ENCODE measurements around the gene CLN3. TPM values are rescaled to one million over a fixed set of nuclear protein-coding genes. Genes with fewer than 3 reads are reported as not detected.

Gene CLN3
- 32.5 TPM for total RNA-seq (2013)
- polyA plus RNA-seq: 100 to 1,000 TPM in 1 of 3 donors, 10 to 100 TPM in 2; 37.0 to 113 (median 50.2) TPM
- polyA minus RNA-seq: 37.6 and 38.0 TPM in 2 replicates
- total RNA-seq: 1.5 to 28.6 (median 16.0) reads per million in 11 experiments

GRCh38 chr16:28491970-28492474, at the start of gene CLN3:
CLN3 (minus strand) TSS chr16:28492074; CDS start chr16:28491759, 315 bp downstream.
- Histone ChIP-seq H3K27ac (ENCODE audit: low read depth in 1 of 2, low read length in 2 of 2) (peak within 1 kb of the TSS; percentile 99), H3K9me3 (replicated peaks in 1 of 2; ENCODE audit: control insufficient read depth in 1 of 2, insufficient read depth in 1 of 2, low read length in 2 of 2) (no peaks in the 10 kb centered on the region), H3K4me1 (ENCODE audit: control insufficient read depth in 1 of 2, insufficient read depth in 2 of 2, low read length in 2 of 2) (peaks cover 53 to 62% of the 10 kb centered on the region in 2 donors), H4K20me1 (ENCODE audit: insufficient read depth, low read length) (peaks cover 35% of the 10 kb centered on the region), H3K36me3 (replicated peaks in 1 of 2; ENCODE audit: control insufficient read depth in 1 of 2, insufficient read depth in 2 of 2, low read length in 2 of 2) (peaks cover 28 to 35% of the 10 kb centered on the region in 2 donors), H2AFZ (ENCODE audit: insufficient read depth, low read depth, low read length, poor library complexity, severe bottlenecking) (peak within 1 kb of the TSS; percentile 88), H3K9ac (ENCODE audit: insufficient read depth, low read length, poor library complexity, severe bottlenecking) (peak within 1 kb of the TSS; percentile 92), H3K4me3 (replicated peaks in 1 of 3; ENCODE audit: low read depth in 2 of 3, low read length in 3 of 3) (peak within 1 kb of the TSS; percentile 73 to 100 (median 99)), H3K27me3 (ENCODE audit: control insufficient read depth in 2 of 2, insufficient read depth in 2 of 2, low read length in 2 of 2) (no peaks in the 10 kb centered on the region), H3K4me2 (replicated peaks; ENCODE audit: extremely low read depth, low read length, poor library complexity, severe bottlenecking) (peak within 1 kb of the TSS; percentile 100), H3K79me2 (ENCODE audit: insufficient read depth, low read length) (peaks cover 81% of the 10 kb centered on the region)
- WGBS (ENCODE audit: insufficient coverage): 0% methylated on average over 18 of the region's 21 CpGs
- TF ChIP-seq CTCF (IDR thresholded peaks at IDR 0.05): no peak
- peak within 1 kb of the TSS; percentile 99 to 100 (median 100) for H3K27ac Mint-ChIP-seq
- H3K4me1 Mint-ChIP-seq: peaks cover 58% of the 10 kb centered on the region
- H3K4me3 Mint-ChIP-seq: peak within 1 kb of the TSS; percentile 88 to 95
- H3K9me3 Mint-ChIP-seq: no peaks in the 10 kb centered on the region
- H3K36me3 Mint-ChIP-seq: peaks cover 31 to 42% of the 10 kb centered on the region in 2 donors
- intact Hi-C loops (cut with micrococcal nuclease): loop anchor here in 1 of 2 donors (5.0 kb wide), 1 partner anchor 60 kb away; the partner anchor contains the start of gene SGF29
- H3K27me3 Mint-ChIP-seq (ENCODE audit: low read depth in 3 of 3): peaks cover 0 to 1% (median 0%) of the 10 kb centered on the region in 3 donors
- DNase-seq: peak; percentile 89 to 93 (median 91)

- H3K4me1 ChIP-seq (ENCODE audit: control insufficient read depth in 1 of 2, insufficient read depth in 2 of 2, low read length in 2 of 2): peaks cover 28 to 47% of the 10 kb centered on the region in 2 donors
- peaks cover 53% of the 10 kb centered on the region for H3K4me1 Mint-ChIP-seq
- WGBS (ENCODE audit: insufficient coverage): 93% methylated on average over 3 of the region's 3 CpGs
- no peak overlapping the region for H3K4me2 ChIP-seq (replicated peaks; ENCODE audit: extremely low read depth, low read length, poor library complexity, severe bottlenecking)
- no peaks in the 10 kb centered on the region for H3K27me3 ChIP-seq (ENCODE audit: control insufficient read depth in 2 of 2, insufficient read depth in 2 of 2, low read length in 2 of 2)
- no peak overlapping the region for H3K4me3 ChIP-seq (replicated peaks in 1 of 3; ENCODE audit: low read depth in 2 of 3, low read length in 3 of 3)
- H3K9me3 Mint-ChIP-seq: peaks cover 0 to 3% (median 0%) of the 10 kb centered on the region in 7 donors
- H4K20me1 ChIP-seq (ENCODE audit: insufficient read depth, low read length): no peaks in the 10 kb centered on the region
- H3K9ac ChIP-seq (ENCODE audit: insufficient read depth, low read length, poor library complexity, severe bottlenecking): no peak overlapping the region
- H3K79me2 ChIP-seq (ENCODE audit: insufficient read depth, low read length): no peaks in the 10 kb centered on the region
- H3K27ac Mint-ChIP-seq: peak overlapping the region in 5 of 7 donors; percentile 50 to 73 (median 58)
- no peaks in the 10 kb centered on the region for H3K9me3 ChIP-seq (replicated peaks in 1 of 2; ENCODE audit: control insufficient read depth in 1 of 2, insufficient read depth in 1 of 2, low read length in 2 of 2)
- no peak for TF ChIP-seq CTCF (IDR thresholded peaks at IDR 0.05)
- H3K36me3 ChIP-seq (replicated peaks in 1 of 2; ENCODE audit: control insufficient read depth in 1 of 2, insufficient read depth in 2 of 2, low read length in 2 of 2): no peaks in the 10 kb centered on the region
- H2AFZ ChIP-seq (ENCODE audit: insufficient read depth, low read depth, low read length, poor library complexity, severe bottlenecking): no peak overlapping the region
- H3K4me3 Mint-ChIP-seq: no peak overlapping the region
- H3K27me3 Mint-ChIP-seq (ENCODE audit: low read depth in 3 of 3): peaks cover 0 to 3% (median 3%) of the 10 kb centered on the region in 3 donors
- intact Hi-C loops (cut with micrococcal nuclease): no loop called here
- no peak for DNase-seq
- H3K27ac ChIP-seq (ENCODE audit: low read depth in 1 of 2, low read length in 2 of 2): peak overlapping the region in 1 of 2 donors; percentile 26
- no peaks in the 10 kb centered on the region for H3K36me3 Mint-ChIP-seq
Observed at GRCh38 chr16:28540346-28540745, 48.5 kb upstream of the CLN3 start.
